HG03378 (cell line): Measurements from ENCODE around the gene MGST2.

Experiments used
- ATAC-seq: cut with Tn5 transposase; IDR thresholded peaks from one replicate; pipeline ENCODE4 v1.9.1; 2021; ENCODE audit warnings: mild to moderate bottlenecking, moderate library complexity; ENCODE audit not compliant: unreplicated experiment

Gene MGST2

GRCh38 chr4:139736274-139736660, 70.6 kb downstream of the MGST2 start:
- ATAC-seq = no peak

DNA sequence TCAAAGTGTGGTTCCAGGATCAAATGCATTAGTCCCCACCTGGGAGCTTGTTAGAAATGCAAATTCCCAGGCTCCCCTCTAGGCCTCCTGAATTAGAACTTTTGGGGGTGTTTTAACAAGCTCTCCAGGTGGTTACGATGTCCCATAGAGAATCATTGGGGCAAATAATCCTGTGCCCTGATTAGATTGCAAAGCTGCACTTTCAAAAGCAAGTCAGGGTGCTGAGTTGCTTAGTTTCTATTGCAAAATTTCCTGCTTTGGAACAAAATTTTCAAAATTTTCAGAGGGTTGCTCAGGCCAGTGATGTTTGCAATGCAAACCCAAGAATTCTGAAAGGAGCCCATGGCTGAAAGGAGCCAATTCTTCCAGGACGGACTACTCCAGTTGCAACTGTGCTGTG, 71.0 kb downstream of the MGST2 start:
- no peak for ATAC-seq

- no peak for ATAC-seq
Observed at GRCh38 chr4:139738846-139739613, 73.4 kb downstream of the MGST2 start.

- no peak for ATAC-seq
Observed at GRCh38 chr4:139740121-139740520, 74.5 kb downstream of the MGST2 start.

DNA sequence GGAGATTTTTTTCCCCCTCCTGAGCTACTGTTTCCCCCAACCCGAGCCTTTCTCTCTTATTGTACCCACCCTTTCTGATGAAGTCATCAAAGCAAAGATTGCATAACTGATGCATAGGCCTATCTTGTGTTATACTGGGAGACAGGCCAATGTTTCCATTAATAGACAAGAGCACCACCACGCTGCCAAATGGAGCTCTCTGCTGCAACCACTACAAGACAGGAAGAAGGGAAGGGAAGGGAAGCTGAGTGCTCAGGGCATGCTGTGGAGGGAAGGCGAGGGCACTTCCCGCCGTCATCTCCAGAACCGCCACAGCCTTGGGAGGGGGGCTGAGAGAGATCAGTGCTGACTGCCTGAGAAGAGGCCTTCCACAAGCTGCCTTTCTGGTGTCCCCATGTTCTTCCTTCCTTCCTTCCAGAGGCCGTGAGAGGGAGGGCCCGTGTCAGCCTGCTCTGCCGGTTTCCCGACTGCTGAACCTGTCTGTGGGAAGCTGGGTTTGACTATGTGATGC, 75.0 kb downstream of the MGST2 start:
- ATAC-seq = no peak

- ATAC-seq = no peak
Observed at GRCh38 chr4:139743027-139743426, 77.4 kb downstream of the MGST2 start.

- no peak for ATAC-seq
Observed at GRCh38 chr4:139744232-139744631, 78.6 kb downstream of the MGST2 start.

- no peak for ATAC-seq
Observed at GRCh38 chr4:139745111-139745639, 79.6 kb downstream of the MGST2 start.

DNA sequence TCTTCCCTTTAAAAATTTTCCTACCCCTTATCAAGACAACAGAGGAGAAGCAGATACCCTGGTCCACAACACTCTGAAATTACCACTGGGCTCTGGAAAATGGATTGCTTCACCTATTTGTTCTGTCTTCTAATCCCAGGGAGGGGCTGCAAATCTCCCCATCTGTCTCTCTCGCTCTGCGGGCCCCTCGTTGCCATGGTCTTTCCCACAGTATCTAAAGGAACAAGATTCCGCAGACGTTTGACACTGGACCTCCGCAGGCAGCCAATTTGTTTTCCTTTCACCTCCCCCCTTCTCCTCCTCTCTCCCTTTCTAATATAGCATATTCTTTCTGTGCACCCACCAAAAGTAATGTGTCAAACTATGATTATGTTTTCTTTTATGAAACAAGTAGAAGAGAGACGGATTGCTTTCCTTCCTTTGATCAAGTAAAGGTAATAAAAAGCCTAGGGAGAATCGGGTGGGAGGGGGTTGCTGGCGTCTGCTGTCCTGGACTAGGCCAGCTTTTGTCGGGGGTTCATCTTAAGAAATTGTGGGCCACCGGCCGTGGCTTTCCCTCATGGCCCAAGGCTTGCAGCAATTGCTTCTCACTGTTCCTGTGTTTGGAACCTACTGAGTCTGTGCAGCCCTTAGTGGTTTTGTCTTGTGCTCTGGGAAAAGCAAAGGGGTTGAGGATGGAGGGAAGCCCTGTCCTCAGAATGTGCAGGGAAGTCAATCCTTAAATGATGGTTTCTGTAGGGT, 81.0 kb downstream of the MGST2 start:
- no peak for ATAC-seq

DNA sequence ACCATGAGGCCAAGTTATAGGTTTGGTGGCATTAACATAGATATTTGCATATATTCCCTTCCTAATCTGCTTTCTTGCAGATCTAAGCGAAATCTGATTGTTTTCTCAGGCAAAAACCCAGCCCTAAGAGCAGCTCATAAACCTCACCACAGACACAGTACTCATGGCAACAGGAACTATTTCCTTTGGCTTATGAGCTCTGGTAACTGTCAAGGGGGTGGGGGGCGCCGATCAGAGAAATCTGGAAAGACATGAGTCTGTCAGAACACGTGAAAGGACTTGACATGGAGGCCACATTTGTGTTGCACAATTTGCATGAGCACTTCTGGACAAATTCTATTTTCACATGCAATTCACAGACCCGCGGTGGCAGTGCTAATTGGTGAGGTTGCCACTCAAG, 83.7 kb downstream of the MGST2 start:
- ATAC-seq = no peak

- no peak for ATAC-seq
Observed at GRCh38 chr4:139749835-139750498, 84.3 kb downstream of the MGST2 start.

DNA sequence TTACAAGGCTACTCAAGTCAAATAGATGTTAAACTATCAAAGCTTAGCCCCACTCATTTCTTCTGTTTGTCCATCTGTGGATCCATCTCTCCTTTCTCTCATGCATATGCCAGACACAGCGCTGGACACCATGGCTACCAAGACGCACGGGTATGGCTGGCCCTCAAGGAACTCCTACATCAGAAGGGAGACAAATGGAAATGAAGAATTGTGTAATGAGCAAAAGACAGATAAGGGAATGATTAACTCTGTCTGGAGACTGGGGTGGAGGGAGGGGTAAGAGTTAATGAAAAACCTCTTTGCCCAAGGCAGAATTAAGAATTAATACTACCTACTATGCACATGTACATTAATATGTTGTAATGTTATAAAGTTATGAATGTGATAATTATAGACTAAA, 88.1 kb downstream of the MGST2 start:
- no peak for ATAC-seq
